NCI-H2107 (cell line): ENCODE results near the gene ORC4.
A peak's percentile ranks its signal among the peaks of the same experiment; 100 is the strongest.

Experiments
- DNase-seq: peaks from one replicate; lab custom pipeline; 2025; lab: John Stamatoyannopoulos, UW

The ORC4 gene

GRCh38 chr2:147927053-147927588 is 93.4 kb downstream of the ORC4 start:
- no peak for DNase-seq

GRCh38 chr2:147925886-147926285 is 94.7 kb downstream of the ORC4 start:
- no peak for DNase-seq

GRCh38 chr2:147924647-147925046 is 95.9 kb downstream of the ORC4 start:
- no peak for DNase-seq

- DNase-seq: no peak
Observed at GRCh38 chr2:147923846-147924245, 96.7 kb downstream of the ORC4 start.

- no peak for DNase-seq
Observed at GRCh38 chr2:147917161-147917560, 103.4 kb downstream of the ORC4 start.

DNA sequence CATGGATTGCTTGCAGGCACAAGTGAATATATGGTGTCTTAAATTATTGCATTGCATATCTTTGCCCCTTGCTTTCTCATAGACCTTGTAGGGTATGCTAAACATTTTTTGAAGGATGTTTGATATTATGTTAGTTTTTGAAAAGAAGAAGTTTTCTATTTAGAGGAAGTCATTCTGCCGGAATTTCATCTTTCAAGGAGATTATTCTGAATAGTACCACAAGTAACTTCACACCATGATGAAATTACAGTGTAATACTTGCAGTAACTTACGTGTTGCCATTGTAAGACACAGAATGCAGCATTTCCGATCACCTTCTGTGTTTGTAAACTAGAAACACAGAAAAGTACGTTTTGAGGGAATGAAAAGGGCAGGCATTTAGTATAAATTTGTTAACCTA is 103.8 kb downstream of the ORC4 start:
- no peak for DNase-seq

- no peak for DNase-seq
Observed at GRCh38 chr2:147916067-147916466, 104.5 kb downstream of the ORC4 start.

DNA sequence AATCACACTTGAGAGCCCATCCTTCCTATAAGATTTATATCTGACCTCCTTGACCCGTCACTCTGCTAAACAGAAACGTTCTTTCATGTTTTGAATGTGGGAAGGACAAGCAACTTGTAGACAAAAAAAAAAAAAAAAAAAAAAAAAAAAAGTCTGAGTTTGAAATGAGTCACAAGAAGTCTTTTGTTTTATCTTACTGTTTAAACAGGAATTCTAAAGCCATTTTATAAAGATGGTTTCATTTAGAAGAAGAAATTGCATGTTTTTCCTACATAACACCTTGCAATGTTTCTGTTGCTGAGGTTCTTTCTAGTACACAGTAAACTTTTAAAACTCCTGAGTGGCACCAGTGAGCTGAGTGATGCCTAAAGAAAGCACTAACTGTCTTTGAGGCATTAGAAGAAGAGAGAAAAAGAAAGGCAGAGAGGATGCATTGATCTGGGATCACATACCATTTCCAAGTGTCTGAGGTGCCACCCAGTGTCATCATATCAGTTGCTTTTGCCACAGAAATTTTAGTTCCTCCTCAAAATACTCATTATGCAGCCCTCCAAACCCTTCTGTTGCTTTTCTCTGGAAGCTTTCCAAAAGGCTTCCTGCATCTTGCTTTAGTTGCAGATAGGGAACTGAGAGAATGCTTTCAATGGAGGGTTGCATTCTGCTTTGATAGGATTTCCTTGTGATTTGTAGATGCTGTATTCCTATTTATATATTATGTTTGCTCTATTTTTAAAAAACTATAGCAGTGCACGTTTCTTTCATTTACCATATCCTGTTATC is 106.6 kb downstream of the ORC4 start:
- no peak for DNase-seq

GRCh38 chr2:147910990-147911473 is 109.5 kb downstream of the ORC4 start:
- DNase-seq: peak; percentile 10

DNA sequence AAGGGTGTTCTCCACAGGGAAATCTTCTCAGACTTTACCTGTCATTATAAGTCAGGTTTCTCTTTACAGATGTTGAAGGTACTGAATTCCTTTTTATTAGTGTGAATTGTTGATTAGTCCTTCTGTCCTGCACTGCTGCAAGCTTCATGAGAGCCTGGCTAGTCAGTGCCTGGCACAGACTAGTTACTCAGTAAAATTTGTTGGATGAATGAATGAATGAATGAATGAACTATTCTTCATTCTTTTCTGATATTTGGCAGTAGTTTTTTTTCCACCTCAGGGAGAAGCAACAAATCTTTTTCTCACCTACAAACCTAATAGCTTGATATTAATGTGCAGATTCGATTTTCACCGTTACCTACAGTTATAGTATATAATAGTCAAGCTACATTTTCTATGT is 111.4 kb downstream of the ORC4 start:
- DNase-seq: no peak

GRCh38 chr2:147904051-147904450 is 116.5 kb downstream of the ORC4 start:
- no peak for DNase-seq

DNA sequence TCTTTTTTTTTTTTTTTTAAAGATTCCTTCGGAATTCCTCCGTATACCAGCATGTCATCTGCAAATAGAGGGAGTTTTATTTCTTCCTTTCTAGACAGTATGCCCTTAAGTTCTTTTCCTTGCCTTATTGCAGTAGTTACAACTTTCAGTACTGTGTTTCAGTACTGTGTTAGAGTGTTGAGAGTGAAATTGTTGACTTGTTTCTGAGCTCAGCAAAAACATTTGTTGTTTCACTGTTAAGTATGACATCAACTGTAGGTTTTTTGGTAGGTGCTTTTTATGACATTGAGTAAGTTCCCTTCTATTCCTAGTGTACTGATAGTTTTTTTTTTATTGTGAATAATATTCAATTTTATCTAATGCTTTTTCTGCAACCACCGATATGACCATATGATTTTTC is 131.9 kb downstream of the ORC4 start:
- no peak for DNase-seq

GRCh38 chr2:147886136-147886535 is 134.4 kb downstream of the ORC4 start:
- no peak for DNase-seq

DNA sequence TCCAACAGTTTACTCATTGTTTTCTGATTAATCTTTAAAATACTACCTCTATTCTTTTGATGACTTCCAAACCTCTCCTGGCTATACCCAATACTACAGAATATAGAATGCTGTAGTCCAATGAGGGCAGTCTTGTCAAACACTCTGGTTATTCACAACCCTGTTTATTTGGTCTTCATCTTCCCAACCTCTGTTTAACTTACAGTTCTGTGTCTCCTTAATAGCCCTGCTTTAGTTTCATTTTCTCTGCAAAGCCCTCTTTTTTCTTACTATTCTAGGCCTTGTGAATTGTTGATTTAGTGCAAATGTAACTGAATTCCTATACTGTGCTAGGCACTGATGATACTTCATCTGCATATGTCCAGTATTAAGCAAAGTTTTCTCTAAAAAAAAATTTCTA is 135.7 kb downstream of the ORC4 start:
- DNase-seq: no peak

- DNase-seq: no peak
Observed at GRCh38 chr2:147882631-147883030, 137.9 kb downstream of the ORC4 start.
